ENCODE data around the gene CAMK2N1. TPM values are rescaled to one million over a fixed set of nuclear protein-coding genes. Genes with fewer than 3 reads are reported as not detected.

Gene CAMK2N1
- total RNA-seq, 1 donor from 2014 or later: 4.6 TPM

DNA sequence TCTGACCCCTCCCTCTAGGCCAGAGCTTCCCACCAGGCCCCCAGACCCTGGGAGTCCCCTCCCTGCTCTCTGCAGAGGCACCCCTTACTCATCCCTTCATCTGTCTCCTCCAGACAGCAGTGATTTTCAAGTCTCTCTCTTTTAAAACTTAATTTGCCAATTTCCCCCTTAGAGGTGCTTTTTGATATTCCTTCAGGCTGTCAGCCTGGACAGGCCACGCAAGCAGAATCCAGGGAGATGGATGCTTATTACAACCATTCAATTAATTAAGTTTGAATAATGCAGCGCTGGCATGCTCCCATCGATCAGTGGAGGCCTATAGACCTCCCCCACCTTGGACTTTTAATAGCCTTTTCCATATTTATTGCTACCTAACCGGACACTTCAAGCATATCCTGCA is 6.2 kb downstream of the CAMK2N1 start:
- DNase-seq (ENCODE audit: low spot score): no peak

DNA sequence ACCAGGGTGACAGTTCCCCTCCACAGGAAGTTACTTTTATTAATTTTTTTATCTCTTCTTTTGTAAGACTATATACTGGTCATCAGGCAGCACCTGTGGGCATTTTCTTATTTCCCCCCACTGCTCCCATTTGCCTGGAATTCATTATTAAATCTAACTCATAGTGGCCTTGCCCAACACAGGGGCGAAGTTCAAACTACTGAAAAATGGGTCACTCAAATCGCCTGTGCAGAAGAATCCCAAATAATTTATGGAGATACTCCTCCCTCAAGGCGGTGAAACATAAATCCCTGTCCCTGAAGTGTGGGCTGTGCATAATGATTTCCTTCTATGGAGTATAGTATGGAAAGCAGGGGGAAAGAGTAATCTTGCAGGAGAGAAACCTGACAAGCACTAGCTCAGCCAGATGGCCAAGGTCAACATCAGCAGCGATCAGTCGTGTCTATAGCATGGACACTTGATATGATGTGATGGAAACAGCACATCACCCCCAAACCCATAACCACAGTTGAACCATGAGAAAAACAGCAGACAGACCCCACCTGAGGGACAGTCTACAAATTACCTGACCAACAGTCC is 7.9 kb downstream of the CAMK2N1 start:
- DNase-seq (ENCODE audit: low spot score): no peak

DNA sequence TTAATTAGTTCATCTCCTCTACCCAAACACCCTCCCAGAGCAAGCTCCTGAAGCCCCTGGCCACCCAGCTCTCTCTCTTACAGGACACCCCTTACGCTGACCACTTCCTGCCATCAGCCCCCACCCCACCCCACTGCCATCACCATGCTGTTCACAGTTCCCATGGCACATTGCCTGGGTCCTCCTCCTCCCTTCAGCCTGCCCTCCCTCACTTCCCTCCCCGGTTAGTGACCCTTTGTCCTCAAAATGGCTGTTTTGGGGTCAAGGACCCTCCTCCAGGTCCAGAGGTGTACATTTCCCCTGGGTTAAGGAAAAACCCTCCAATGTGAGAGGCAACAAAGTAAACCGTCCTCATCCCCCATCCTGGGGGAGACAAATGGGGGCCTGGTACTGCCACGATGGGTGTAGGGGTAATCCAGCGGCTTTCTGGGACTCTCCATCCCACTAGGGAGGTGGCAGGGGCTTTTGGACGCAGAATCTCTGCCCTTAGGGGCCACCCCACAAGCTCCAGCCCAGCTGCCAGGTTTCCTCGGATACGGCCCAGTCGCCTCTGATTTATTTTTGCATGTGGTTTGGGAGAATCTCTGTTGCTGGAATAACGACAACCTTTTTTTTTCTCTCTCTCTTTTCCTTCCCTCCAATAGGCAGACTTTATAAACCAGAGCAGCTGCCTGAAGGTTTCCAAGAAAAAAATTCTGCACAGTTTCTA is 8.5 kb downstream of the CAMK2N1 start:
- DNase-seq (ENCODE audit: low spot score): peak; percentile 85

DNA sequence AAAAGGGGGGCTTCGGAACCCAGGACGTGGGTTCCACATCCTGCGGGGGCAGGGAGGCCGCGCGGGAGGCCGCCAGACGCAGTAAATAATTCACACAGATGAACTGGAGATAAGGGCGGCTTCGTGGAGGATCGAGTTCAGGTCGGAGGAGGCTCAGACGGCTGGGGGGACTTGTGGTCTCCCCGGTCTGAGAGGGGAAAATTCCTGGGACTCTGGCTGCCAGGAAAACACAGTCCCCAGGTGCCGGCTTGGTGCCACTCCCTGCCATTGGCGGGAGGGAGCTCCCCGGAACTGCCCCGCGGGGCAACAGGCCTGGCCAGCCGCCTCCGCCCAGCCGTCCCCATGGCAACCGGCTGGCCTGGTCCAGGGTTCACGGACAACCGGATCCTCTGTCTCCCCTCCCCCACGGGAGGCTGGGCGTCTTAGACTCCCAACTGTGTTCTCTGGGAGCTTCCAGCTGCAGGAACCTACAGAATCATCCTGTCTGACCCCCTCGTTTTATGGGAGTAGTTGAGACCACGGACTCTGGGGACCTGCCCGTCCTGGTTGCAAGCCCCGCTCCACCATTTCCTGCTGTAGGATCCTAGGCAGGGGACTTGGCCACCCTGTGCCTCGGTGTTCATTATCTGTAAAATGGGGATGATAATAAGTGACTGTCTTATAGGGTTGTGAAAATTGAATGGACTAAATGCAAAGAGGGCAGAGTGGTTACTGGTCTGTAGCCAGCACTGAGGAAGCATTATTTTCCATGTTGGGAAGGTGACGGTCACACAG is 9.6 kb downstream of the CAMK2N1 start:
- peak; percentile 55 for DNase-seq (ENCODE audit: low spot score)

DNA sequence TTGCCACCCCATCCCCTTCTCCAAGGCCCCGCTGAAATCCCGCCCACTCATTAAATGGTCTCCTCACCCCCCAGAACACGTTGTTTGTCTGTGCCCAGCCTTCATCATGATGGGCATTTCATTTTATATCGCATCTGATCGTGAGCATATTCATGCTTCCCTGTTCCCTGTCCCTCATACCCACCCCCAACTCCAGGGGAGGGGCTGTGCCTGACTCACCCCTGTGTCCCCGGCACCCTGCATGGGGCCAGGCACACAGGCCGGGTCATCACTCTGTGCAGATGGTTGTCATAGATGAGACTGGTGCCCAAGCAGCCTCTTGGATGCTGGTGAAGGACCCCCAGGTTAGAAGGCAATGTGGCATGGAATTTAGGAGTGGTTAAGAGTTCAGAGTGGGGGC is 11.0 kb downstream of the CAMK2N1 start:
- DNase-seq (ENCODE audit: low spot score): no peak

DNA sequence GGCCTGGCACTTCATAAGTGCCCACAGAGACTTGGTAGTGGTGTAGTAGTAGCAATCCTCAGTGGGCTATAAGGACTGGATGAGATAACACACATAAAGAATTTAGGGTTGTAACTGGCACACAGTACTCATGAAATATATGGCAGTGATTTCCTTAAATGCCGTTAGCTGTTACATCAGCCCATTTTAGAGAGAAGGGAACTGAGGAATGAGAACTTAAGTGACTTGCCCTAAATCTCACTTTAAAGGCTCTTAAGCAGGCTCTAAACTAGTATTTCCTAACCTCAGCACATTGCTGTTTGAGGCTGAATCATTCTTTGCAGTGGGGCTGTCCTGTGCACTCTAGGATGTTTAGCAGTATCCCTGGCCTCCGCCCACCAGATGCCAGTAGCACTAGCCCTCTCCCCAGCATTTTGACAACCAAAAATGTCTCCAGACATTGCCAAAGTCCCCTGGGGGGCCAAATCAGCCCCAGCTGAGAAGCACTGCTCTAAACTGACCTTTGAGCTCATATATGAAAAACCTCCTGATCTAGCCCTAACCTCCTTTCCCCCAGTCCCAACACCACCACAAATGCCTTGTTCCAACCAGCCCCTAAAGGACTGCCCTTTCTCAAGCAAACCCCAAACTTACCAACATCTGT is 11.6 kb downstream of the CAMK2N1 start:
- DNase-seq (ENCODE audit: low spot score): peak; percentile 50

DNA sequence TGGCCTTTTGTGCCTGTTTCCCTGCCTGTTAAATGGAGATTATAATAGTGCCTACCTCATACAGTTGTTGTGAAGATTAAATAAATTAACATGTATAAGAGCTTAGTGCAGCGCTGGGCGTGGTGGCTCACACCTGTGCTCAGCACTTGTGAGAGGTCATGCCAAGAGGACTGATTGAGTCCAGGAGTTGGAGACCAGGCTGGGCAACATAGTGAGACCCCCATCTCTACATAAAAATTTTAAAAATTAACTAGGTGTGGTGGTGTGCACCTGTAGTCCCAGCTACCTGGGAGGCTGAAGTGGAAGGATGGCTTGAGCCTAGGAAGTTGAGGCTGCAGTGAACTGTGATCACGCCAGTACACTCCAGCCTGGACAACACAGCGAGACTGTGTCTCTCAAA is 12.1 kb downstream of the CAMK2N1 start:
- DNase-seq (ENCODE audit: low spot score): no peak

DNA sequence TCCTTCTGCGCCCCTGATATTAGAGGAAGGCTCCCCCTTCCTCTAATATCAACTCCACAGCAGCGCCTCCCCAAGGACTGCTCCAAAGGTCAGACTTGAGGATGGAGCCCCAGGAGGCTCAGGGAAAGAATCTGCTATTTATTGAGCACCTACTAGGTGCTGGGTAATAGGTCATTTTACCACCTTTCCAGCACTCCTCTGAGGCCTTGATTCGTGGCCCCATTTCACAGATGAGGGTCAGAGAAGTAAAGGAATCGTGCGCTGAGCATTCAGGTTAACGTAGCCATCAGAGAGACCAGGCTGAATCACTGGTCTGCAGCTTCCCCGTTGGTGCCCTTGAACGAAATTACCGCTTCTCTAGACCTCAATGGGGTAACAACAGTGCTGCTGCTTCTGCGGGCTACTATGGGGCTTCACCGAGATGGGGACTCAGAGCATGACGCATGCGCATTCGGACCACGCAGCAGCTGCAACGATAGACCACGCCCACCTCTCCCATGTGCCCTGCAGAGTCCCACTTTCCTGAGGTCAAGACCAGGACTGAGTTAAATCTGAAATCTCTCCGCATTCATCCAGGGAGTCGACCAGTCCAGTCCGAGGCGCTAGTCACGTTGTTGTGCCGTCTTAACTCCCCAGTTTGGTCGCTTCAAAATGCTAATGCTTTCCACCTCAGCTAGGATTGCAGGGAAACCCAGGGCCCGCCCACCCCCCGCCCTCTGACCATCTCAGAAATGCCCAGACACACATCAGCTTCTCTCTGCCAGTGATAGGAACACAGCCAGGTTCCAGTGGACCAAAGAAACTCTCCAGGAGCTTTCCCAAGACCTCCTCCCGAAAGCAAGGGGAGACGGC is 12.9 kb downstream of the CAMK2N1 start:
- DNase-seq (ENCODE audit: low spot score): peak; percentile 83

DNA sequence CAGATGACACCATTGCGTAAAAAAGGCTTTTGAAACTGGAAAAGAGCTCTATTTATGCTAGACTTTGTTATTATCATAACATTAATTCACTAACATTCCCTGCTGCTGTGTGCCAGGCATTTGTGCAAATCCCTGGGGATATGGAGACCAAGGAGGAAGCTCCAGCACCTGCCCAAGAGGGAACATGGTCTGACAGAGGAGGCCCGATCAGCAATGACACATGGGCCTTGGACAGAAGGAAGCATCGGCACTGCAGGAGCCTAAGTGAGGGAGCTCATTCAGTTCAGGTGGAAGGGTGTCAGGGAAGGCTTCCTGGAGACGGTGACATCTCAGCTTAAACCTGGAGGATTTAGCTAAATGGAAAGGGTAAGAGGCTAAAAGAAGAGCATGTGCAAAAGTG is 13.9 kb downstream of the CAMK2N1 start:
- DNase-seq (ENCODE audit: low spot score): no peak

DNA sequence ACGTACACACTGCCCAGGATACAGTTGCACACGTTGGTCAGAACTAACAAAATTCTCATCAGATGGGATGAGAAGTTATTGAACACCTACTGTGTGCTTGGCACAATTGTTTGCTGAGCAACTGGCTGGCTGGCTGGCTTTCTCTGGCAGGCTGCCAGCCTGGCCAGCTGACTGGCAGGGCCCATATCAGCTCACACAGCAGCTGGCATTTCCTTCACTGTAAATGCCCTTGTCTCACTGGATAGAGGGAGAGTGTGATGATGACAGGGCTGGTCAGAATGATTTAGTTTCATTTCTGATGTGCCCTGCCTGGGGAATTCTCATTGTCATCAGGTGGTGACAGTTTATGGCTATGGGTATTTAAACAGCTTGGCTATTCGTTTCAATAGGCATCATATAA is 15.8 kb downstream of the CAMK2N1 start:
- DNase-seq (ENCODE audit: low spot score): no peak

DNA sequence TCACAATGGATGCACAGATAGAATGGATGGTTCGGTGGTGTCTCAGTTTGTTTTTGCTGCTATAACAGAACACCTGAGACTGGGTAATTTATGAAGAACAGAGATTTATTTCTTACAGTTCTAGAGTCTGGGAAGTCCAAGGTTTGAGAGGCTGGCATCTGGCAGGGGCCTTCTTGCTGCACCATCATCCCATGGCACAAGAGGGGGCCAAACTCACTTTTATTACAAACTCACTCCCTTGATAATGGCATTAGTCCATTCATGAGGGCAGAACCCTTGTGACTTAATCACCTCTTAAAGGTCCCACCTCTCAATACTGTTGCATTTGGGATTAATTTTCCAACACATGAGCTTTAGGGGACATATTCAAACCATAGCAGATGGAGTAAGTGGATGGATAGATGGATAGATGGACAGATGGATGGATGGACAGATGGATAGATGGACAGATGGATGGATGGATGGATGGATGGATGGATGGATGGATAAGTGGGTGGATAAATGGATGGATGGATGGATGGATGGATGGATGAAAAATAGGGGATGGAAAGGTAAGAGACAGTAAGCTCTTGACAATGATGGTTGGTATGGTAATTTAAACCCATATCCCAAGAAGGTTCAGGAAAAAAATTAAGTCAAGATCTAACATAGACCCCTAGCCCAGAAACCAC is 16.5 kb downstream of the CAMK2N1 start:
- DNase-seq (ENCODE audit: low spot score): no peak

DNA sequence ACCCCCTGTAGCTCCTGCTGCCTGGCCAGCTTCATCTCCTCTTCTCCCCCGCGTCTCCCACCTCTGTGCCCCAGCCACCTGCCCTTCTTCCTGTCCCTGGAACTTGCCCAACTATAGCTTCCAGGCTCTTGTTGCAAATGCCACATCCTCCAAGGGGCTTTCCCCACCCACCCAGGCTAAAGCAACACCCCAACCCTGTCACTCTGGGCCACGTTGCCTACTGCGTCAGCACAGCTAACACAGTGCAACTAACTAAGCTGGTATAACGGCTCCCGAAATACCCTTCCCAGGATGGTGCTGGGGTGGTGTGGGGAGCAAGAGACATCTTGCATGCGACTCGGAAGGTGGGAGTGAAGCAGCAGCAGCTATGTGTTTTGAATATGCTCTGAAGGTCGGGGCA is 19.7 kb downstream of the CAMK2N1 start:
- no peak for DNase-seq (ENCODE audit: low spot score)

DNA sequence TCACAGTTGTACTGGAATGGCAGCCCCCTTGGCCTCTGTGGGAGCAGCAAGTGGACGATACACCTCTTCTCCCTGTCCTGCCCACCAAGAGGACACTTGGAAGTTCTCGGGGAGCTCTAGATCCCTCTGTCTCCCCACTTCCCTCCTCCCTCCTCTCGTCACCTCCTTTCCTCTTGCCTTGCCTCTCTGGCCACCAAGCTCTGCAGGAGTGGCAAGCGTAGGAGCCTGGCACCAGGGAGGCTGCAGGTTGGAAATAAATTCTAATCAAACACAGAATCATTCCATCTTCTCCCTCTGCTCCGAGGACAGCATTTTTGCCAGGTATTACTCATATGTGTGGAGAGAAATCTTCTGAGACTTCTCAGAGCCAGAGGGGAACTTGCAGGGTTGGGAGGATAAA is 20.8 kb downstream of the CAMK2N1 start:
- no peak for DNase-seq (ENCODE audit: low spot score)

DNA sequence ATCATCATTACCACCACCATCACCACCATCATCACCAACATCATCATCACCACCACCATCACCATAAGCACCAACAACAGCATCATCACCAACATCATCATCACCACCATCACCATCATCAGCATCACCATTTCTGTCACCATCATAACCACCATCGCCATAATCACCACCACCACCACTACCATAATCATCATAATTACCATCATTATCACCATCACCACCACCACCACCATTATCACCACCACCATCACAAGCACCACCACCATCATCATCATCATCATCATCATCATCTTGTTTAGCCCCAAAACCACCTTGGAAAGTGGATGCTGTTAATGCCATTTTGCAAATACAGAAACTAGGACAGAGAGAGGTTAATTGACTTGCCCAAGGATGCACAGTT is 22.5 kb downstream of the CAMK2N1 start:
- no peak for DNase-seq (ENCODE audit: low spot score)

DNA sequence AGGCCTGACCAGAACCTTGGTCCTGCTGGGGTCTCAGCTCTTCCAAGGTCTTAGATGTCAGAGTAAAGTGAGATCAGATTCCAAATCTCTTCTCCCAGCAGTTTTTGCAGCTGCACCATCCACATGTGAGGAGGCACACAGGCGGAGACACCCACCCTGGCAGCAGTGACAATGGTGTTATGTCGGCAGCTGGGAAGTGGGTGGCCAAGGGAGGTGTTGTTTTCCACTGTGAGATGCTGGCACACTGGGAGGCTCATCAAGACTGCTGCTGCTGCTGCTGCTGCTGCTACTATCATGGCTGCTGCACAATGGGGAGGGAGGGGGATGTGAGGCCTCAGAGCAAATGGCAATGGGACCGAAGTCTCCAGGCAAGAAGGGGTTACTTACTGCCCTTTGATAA is 23.6 kb downstream of the CAMK2N1 start:
- DNase-seq (ENCODE audit: low spot score): no peak

DNA sequence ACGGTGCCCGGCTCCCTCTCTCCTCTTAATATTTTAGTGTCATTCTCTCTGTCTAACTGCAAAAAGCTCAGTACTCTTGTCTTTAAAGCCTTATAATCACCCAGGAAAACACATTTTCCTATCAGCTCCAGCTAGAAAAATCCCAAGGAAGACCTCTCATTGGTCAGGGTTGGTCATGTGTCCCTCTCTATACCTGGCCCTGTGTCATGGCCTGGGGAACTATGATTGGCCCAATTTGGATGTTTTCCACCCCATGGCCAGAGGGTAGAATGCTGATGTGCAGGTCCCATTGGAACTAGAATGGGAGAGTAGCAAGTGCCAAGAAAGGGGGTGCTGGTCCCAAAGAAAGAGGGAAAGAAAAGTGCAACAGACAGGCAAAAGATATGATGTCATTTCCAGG is 27.3 kb downstream of the CAMK2N1 start:
- DNase-seq (ENCODE audit: low spot score): no peak

DNA sequence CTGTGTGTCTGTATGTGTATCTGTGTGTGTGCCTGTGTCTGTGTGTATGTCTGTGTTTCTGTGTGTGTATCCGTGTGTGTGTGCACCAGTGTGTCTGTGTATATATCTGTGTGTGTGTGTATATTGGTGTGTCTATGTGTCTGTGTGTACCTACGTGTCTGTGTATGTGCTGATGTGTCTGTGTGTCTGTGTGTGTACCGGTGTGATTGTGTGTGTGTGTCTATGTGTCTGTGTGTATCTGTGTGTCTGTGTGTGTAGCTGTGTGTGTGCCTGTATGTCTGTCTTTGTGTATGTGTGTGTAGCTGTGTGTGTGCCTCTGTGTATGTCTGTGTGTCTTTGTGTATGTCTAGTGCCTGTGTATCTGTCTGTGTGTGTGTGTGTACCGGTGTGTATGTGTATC is 32.0 kb downstream of the CAMK2N1 start:
- DNase-seq (ENCODE audit: low spot score): no peak

DNA sequence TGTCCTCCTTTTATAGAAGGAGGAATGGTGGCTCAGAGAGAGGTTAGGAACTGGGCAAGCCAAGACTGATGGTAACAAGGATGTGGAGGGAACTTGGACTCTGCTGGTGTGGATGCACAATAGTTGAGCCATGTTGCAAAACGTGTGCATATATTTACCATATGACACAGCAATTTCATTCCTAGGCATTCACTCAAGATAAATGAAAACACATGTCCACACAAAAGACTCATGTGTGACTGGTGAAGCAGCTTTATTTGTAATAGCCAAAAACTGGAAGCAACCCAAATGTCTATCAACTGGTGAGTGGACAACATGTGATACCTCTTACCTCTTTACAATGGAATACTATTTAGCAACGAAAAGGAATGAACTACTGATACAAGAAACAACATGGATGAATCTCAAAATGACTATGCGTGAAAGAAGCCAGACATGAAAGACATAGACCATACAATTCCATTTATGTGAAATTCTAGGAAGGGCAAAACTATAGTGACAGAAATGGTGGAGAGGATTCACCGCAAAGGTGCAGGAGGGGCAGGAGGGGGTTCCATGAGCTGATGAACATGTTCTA is 36.2 kb downstream of the CAMK2N1 start:
- no peak for DNase-seq (ENCODE audit: low spot score)

DNA sequence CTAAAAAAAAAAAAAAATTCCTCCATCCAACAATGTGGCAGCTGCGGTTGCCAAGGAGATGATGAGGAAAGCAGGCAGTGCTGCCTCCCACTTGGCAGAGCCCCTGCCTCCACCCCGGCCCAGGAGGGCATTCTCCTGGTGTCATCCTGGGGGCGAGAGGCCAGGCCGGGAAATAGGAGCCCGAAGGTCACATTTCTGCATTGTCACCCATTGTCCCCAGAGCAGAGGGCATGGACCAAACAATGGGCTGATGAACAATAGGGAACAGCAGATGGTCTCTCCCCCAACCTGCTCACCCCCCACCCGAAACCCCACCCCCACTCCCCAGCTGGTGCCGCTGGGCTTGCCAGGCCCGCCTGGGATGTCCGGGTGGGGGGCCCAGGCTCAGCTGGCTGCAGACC is 37.3 kb downstream of the CAMK2N1 start:
- DNase-seq (ENCODE audit: low spot score): no peak

DNA sequence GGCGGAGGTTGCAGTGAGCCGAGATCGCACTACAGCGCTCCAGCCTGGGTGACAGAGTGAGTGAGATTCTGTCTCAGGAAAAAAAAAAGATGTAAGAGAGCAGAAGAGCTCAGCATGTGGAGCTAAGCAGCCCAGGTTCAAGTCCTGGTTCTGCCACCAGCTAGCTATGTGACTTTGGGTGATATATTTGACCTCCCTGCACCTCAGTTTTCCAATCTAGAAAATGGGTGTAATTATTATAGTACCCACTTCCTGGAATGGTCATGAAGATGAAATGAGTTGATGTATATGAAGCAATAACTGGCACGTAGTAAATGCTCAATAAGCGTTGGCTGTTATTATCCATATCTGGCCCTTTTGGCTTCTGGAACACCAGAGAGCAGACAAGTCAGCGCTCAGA is 38.2 kb downstream of the CAMK2N1 start:
- DNase-seq (ENCODE audit: low spot score): no peak

DNA sequence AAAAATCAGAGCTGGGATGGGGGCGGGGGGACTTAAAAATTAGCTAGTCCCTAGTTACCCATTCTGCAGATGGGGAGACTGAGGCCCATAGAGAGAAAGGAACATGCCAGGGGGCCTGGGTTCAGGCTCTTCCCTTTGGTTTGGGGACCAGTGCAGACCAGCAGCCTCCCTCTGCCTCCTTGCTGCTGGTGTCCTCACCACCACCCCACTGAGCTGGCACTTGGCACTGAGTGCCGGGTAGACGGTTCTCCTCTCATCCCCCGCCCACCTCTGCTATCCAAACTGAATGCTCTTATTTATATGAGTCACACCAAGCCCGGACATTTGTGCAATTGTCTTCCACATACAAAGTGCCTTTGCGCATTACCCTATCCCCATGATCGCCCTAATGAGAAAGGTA is 39.2 kb downstream of the CAMK2N1 start:
- no peak for DNase-seq (ENCODE audit: low spot score)
